Activated gamma-delta T cell treated with Interleukin-2 at 50 U/mL for 16 hours (primary cell): ENCODE data around the gene SYNPO.

ENCODE experiments used
- DNase-seq: peaks from one replicate; pipeline ENCODE4 v3.0.0-alpha.2; 2020

The SYNPO gene

GRCh38 chr5:150640311-150641005 is at the start of gene SYNPO:
Gene SYNPO, plus strand, starts transcription at chr5:150640660. Its CDS starts 7,616 bp downstream, at chr5:150648276.
- no peak for DNase-seq

GRCh38 chr5:150590979-150591695 is 49.3 kb upstream of the SYNPO start:
- no peak for DNase-seq

GRCh38 chr5:150593593-150593992 is 46.9 kb upstream of the SYNPO start:
- DNase-seq = no peak

GRCh38 chr5:150593996-150594395 is 46.5 kb upstream of the SYNPO start:
- no peak for DNase-seq

GRCh38 chr5:150595466-150596031 is 44.9 kb upstream of the SYNPO start:
- no peak for DNase-seq

GRCh38 chr5:150596313-150596712 is 44.1 kb upstream of the SYNPO start:
- DNase-seq = no peak

GRCh38 chr5:150596826-150597225 is 43.6 kb upstream of the SYNPO start:
- no peak for DNase-seq

GRCh38 chr5:150598006-150598405 is 42.5 kb upstream of the SYNPO start:
- DNase-seq = no peak

GRCh38 chr5:150598821-150599273 is 41.6 kb upstream of the SYNPO start:
- no peak for DNase-seq

GRCh38 chr5:150599281-150599680 is 41.2 kb upstream of the SYNPO start:
- DNase-seq = no peak

- no peak for DNase-seq
These were observed 40.4 kb upstream of the SYNPO start for GRCh38 chr5:150599917-150600511.

GRCh38 chr5:150600616-150601490 is 39.6 kb upstream of the SYNPO start:
- DNase-seq = no peak

GRCh38 chr5:150601491-150602345 is 38.7 kb upstream of the SYNPO start:
- DNase-seq = no peak

GRCh38 chr5:150603052-150603451 is 37.4 kb upstream of the SYNPO start:
- DNase-seq = no peak

GRCh38 chr5:150603491-150603890 is 37.0 kb upstream of the SYNPO start:
- no peak for DNase-seq

- no peak for DNase-seq
These were observed 36.5 kb upstream of the SYNPO start for GRCh38 chr5:150604010-150604409.

- DNase-seq = no peak
These were observed 35.5 kb upstream of the SYNPO start for GRCh38 chr5:150604894-150605440.

- DNase-seq = no peak
These were observed 34.9 kb upstream of the SYNPO start for GRCh38 chr5:150605546-150605945.

GRCh38 chr5:150606476-150606875 is 34.0 kb upstream of the SYNPO start:
- no peak for DNase-seq

GRCh38 chr5:150607105-150607504 is 33.4 kb upstream of the SYNPO start:
- DNase-seq = no peak

GRCh38 chr5:150607991-150608390 is 32.5 kb upstream of the SYNPO start:
- DNase-seq = no peak
